Activated CD4-positive, alpha-beta T cell treated with anti-CD3 and anti-CD28 coated beads, Interleukin-2, amount 50 U/mL, for 24 hours (primary cell): ENCODE results near the gene DEPP1.

ENCODE experiments used
- DNase-seq, 2 donors: peaks; one replicate each; pipeline ENCODE4 v3.0.0-alpha.2; 2020; ENCODE audit warnings: low read depth in 1 of 2, low spot score in 1 of 2

The DEPP1 gene

GRCh38 chr10:44993922-44994751, 15.5 kb upstream of the DEPP1 start:
- no peak for DNase-seq

GRCh38 chr10:44993226-44993921, 14.8 kb upstream of the DEPP1 start:
- no peak for DNase-seq

GRCh38 chr10:44992732-44993225, 14.2 kb upstream of the DEPP1 start:
- DNase-seq, result no peak

GRCh38 chr10:44992070-44992731, 13.6 kb upstream of the DEPP1 start:
- no peak for DNase-seq

GRCh38 chr10:44991571-44991970, 13.0 kb upstream of the DEPP1 start:
- DNase-seq, result no peak

DNA sequence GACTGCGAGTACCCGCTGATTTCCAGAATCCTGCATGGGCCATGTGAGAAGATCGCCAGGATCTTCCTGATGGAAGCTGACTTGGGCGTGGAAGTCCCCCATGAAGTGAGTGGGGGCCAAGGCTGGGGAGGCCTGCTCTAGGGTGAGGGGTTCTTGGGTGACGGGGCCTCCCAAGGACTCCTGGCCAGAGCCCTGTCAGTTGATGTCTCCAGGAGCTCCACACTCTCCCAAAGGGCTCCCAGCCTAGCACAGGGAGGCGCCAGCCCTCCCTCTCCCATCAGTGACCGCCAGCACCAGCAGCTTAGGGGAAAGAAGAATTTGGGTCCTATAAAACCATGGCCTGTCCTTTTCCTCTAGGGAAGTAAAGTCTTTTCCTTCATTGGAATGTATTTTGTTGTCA, 12.4 kb upstream of the DEPP1 start:
- DNase-seq, result no peak

- no peak for DNase-seq
These were observed 11.7 kb upstream of the DEPP1 start for GRCh38 chr10:44990302-44990655.

DNA sequence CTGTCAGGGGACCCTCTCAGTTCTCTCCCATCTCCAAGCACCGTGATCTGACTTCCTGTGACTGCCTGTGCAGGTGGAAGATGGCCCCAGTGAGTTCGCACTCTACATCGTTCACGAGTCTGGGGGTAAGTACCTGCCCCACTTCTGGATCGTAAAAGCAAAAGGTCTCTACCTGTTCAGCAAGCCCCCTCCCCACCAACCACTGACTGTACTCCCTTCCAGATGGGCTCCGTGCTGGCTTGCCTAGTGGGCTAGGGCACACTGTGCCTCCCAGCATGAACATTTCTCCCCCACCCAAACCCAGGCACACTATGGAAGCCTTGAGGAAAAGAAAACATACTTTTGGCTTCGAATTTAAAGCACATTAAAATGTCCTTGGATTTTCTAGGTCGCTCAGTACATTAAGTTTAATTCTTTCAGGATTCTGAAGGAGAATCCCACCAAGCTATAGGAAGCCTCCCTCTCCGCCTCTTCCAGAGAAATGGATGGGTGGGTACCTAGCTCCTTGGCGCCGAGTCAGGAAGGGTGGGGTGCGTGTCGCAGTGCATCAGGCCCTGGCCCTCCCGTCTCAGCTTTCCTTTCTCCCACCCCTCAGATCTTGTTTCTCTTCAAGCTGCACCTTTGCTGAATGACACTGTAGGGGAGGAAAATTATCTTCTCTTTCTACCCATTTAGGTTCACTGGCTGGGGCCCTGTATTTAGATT, 11.1 kb upstream of the DEPP1 start:
- DNase-seq, result no peak

GRCh38 chr10:44988957-44989585, 10.5 kb upstream of the DEPP1 start:
- DNase-seq, result no peak

- no peak for DNase-seq
These were observed 8.1 kb upstream of the DEPP1 start for GRCh38 chr10:44986670-44987069.

DNA sequence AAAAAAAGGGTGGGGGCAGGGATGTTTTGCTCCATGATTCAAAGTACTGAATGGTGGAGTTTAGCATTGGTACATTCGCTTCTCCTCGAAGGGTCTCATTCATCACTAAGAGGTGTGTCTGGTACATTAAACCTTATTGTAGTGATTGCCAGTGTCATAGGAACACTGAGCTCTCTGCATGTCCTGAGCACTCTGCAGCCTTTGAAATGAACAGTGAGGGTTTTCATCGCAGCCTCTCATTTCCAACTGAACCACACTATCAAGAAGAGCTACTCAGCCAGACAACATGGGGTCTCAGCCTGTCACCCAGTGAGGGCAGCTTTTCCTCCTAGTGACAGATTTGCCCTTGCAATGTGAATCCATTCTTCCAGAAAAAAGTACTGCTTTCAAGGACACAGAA, 7.6 kb upstream of the DEPP1 start:
- no peak for DNase-seq

DNA sequence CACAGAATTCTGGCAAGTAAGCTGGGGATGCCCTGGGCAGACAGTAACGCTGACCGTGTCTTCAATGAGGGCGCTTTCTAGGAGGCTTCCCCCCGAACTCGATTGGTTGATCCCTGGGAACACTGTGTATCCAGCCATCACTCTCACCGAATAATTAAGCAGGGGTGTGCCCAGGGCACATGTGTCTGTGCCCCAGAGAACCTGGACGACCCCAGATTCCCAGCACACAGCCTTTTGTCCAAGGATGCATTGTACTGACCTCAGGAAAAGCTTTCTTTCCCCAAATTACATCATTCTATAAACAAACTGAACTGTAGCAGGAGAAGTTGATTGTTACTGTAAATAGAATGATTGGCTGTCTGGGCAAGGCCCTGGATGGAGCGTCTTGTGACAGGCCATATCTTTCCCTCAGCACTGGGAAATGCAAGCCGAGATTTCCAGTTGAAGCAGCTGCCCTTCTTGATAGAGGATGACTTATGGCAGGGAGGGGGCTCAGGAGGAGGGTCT, 6.6 kb upstream of the DEPP1 start:
- DNase-seq, result no peak

DNA sequence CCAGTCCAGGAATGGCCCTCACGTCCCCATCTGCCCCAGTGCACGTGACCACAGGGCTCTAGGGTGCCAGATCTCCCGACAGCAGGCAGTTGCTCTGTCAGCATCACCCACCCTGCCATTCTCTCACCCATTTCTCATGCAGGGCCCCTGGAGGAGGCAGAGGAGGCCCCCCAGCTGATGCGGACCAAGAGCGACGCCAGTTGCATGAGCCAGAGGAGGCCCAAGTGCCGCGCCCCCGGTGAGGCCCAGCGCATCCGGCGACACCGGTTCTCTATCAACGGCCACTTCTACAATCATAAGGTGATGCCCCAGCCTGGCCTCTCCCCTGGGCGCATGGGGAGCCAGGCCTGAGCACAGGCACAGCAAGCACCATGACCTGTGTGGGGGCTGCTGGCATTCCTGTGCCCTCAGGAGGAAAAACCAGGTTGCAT, 6.1 kb upstream of the DEPP1 start:
- no peak for DNase-seq

- no peak for DNase-seq
These were observed 5.3 kb upstream of the DEPP1 start for GRCh38 chr10:44983895-44984278.

DNA sequence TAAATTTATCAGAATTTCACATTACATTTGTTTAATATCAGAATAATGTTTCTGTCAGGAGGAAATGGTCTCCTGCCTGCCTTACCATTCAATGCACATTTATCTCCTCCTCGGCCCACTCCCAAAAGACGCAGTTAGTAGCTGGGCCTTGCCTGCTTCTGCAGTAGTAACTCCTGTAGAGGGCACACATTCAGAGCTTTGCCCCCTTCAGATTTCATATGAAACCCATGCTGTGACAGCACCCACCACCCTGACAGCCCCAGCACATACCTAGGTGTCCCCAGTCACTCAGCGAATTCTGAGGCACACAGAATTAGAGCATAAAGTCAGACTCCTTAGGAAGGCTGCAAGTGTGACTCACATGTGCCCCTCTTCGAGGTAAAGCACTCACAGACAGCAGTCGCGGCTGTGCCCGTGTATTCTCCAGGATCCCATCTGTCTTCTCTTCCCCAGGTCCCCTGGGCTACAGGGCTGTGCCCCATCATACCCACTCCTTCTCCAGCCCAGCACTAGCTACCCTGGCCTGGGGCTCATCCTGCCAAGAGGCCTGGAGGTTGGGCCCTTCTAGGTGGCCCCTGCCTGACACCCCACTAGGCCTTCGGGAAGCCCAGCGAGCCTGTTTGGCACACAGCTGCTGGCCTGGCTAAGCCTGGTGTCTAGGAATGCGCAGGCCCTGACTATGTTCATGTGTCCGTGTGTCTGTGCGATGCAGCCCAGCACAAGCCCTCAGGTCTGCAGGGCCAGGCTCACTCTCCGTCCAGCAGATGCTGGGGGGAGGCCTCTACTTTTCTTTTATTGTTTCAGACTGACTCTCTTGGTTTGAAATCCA, 4.7 kb upstream of the DEPP1 start:
- no peak for DNase-seq

DNA sequence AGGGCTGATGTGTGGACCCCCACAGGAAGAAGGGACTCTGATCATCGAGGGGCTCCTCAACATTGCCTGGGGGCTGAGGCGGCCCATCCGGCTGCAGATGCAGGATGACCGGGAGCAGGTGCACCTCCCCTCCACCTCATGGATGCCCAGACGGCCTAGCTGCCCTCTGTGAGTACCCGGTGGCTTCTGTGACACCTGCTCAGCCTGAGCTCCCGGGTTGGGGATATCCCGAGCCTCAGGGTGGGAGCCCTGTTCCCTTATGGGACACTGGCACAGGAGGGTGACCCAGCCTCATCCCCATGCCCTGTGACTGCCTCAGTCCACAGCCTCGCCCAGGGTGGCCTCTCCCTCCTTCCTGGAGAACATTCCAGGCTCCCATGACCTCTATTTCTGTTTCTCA, 3.9 kb upstream of the DEPP1 start:
- no peak for DNase-seq

GRCh38 chr10:44982114-44982460, 3.5 kb upstream of the DEPP1 start:
- DNase-seq, result no peak

GRCh38 chr10:44981172-44982113, 2.8 kb upstream of the DEPP1 start:
- no peak for DNase-seq
